Measurements from ENCODE around the gene HOXD13.

HOXD13 gene

DNA sequence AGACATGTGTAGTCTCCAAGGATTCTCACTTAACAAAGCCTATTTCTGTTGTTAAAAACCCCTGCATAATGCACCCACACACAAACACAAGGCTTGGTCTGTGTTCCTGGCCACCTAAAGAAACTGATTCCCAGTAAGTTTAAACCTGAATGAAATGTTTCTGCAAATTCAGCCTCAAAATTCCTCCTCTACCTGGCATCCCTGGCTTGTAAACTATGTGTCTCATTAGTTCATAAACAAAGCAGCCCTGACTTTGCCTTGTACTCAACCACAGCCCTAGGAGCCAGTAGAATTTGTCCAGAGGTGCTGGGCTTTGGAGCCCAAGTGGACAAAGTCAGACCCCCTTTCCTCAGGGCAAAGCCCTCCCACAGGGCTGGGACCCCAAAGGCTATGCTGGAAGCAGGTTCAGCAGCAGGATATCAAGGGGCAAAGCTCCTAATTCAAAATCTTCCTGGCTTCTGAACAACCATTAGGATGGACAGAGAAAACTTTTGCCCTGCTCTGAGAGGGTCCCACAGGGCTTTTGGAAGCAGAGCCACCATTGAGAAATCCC is 2.6 kb upstream of the HOXD13 start:
- ATAC-seq (ENCODE audit: insufficient read depth, low read depth): no peak
- Histone ChIP-seq H3K4me1 (ENCODE audit: insufficient read depth, low read length) (peaks cover 28% of the 10 kb centered on the region), H3K36me3 (ENCODE audit: insufficient read depth, low read length) (no peaks in the 10 kb centered on the region), H3K27ac (ENCODE audit: low read length) (no peak overlapping the region), H4K20me1 (ENCODE audit: insufficient read depth, low read length) (no peaks in the 10 kb centered on the region), H3K27me3 (ENCODE audit: insufficient read depth, low read length, poor library complexity) (no peaks in the 10 kb centered on the region), H3K9me3 (ENCODE audit: insufficient read depth, low read length, severe bottlenecking) (no peaks in the 10 kb centered on the region), H3K4me2 (ENCODE audit: insufficient read depth, low read length) (no peak overlapping the region), H2AFZ (ENCODE audit: low read depth, low read length) (no peak overlapping the region), H3K4me3 (ENCODE audit: low read depth in 1 of 2, low read length in 2 of 2) (no peak overlapping the region), H3K79me2 (ENCODE audit: insufficient read depth, low read length) (peaks cover 19% of the 10 kb centered on the region), H3K9ac (ENCODE audit: low read depth, low read length) (no peak overlapping the region)
- no peak for DNase-seq
- no peak for TF ChIP-seq EZH2 (IDR thresholded peaks at IDR 0.05; ENCODE audit: borderline replicate concordance, low read depth, low read length, severe bottlenecking)
- TF ChIP-seq, protein P1, sequence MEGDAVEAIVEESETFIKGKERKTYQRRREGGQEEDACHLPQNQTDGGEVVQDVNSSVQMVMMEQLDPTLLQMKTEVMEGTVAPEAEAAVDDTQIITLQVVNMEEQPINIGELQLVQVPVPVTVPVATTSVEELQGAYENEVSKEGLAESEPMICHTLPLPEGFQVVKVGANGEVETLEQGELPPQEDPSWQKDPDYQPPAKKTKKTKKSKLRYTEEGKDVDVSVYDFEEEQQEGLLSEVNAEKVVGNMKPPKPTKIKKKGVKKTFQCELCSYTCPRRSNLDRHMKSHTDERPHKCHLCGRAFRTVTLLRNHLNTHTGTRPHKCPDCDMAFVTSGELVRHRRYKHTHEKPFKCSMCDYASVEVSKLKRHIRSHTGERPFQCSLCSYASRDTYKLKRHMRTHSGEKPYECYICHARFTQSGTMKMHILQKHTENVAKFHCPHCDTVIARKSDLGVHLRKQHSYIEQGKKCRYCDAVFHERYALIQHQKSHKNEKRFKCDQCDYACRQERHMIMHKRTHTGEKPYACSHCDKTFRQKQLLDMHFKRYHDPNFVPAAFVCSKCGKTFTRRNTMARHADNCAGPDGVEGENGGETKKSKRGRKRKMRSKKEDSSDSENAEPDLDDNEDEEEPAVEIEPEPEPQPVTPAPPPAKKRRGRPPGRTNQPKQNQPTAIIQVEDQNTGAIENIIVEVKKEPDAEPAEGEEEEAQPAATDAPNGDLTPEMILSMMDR (IDR thresholded peaks at IDR 0.05; ENCODE audit: borderline replicate concordance, extremely low read depth, low read length, poor library complexity, severe bottlenecking): no peak

DNA sequence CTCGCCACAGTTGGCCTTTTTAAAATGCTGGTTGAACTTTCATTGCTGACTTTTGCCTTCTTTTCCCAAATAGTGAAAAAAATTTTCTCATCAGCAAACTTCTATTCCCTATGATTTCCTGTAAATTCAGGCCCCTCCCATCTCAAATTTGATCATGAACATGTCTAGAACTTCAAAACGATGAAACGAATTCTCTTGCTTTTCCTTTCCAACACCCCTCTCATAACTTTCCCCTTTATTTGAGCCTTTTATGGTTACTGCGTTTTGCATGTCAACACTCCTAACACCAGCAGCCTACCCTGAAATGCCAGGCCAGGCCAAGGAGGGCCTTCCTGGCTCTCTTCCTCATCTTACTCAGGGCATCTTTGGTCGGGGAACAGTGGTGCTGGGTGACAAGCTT is 1.7 kb upstream of the HOXD13 start:
- no peaks in the 10 kb centered on the region for H4K20me1 ChIP-seq (ENCODE audit: insufficient read depth, low read length)
- DNase-seq (no peak), ATAC-seq (ENCODE audit: insufficient read depth, low read depth) (no peak)
- H3K9ac ChIP-seq (ENCODE audit: low read depth, low read length): no peak overlapping the region
- no peaks in the 10 kb centered on the region for H3K27me3 ChIP-seq (ENCODE audit: insufficient read depth, low read length, poor library complexity)
- no peak overlapping the region for H2AFZ ChIP-seq (ENCODE audit: low read depth, low read length)
- H3K79me2 ChIP-seq (ENCODE audit: insufficient read depth, low read length): peaks cover 26% of the 10 kb centered on the region
- H3K4me1 ChIP-seq (ENCODE audit: insufficient read depth, low read length): peaks cover 37% of the 10 kb centered on the region
- H3K27ac ChIP-seq (ENCODE audit: low read length): no peak overlapping the region
- H3K4me3 ChIP-seq (ENCODE audit: low read depth in 1 of 2, low read length in 2 of 2): no peak overlapping the region
- no peak overlapping the region for H3K4me2 ChIP-seq (ENCODE audit: insufficient read depth, low read length)
- no peaks in the 10 kb centered on the region for H3K9me3 ChIP-seq (ENCODE audit: insufficient read depth, low read length, severe bottlenecking)
- no peaks in the 10 kb centered on the region for H3K36me3 ChIP-seq (ENCODE audit: insufficient read depth, low read length)
- TF ChIP-seq EZH2 (IDR thresholded peaks at IDR 0.05; ENCODE audit: borderline replicate concordance, low read depth, low read length, severe bottlenecking): no peak
- TF ChIP-seq, protein P1 (IDR thresholded peaks at IDR 0.05; ENCODE audit: borderline replicate concordance, extremely low read depth, low read length, poor library complexity, severe bottlenecking): no peak

DNA sequence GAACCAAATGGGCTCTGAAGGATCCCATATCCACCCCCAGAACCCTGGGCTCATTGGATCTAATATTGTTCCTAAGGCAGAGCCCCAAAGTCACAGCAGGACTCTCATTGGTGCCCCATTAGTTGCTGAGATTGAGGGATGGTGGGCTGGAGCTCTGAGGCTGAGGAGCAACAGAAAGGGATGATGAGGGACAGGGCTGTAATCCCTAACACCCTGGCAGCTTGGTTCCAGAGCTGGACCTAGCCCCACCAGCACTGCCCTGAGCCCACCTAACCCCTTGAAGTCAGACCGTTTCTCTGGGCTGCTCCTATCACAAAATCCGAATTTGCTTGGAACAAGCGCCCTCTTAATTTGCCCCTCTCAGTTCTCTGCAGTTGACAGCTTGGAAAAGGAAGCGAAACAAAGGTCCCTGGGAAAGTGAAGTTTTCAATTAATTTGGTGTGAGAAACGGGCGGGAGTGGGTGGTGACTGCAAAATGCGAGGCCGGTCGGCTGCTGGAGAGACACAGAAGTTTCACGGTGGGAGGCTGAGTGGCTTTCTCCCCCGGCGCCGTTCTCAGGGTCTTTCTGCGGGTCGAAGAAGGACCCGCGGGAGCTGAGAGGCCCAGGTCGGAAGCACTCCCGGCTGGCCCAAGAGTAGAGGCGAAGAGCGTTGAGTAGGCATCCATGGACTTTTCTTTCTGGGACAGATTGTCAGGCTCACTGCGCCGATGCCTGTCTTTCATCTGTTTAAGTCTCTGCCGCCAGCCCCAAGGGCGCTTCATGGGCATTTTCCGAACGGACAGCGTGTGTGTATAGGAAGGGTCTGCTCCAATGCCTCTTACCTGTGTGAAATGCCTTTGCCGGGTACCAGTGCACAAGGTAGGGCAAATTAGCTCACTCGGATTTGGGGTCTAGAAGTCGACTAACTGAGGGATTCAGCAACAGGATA is 927 bp upstream of the HOXD13 start:
- no peak overlapping the region for H3K4me3 ChIP-seq (ENCODE audit: low read depth in 1 of 2, low read length in 2 of 2)
- DNase-seq (no peak), ATAC-seq (ENCODE audit: insufficient read depth, low read depth) (no peak)
- H3K27me3 ChIP-seq (ENCODE audit: insufficient read depth, low read length, poor library complexity): no peaks in the 10 kb centered on the region
- H3K4me1 ChIP-seq (ENCODE audit: insufficient read depth, low read length): peaks cover 37% of the 10 kb centered on the region
- no peak overlapping the region for H2AFZ ChIP-seq (ENCODE audit: low read depth, low read length)
- no peak for TF ChIP-seq EZH2 (IDR thresholded peaks at IDR 0.05; ENCODE audit: borderline replicate concordance, low read depth, low read length, severe bottlenecking)
- TF ChIP-seq, protein P1 (IDR thresholded peaks at IDR 0.05; ENCODE audit: borderline replicate concordance, extremely low read depth, low read length, poor library complexity, severe bottlenecking): no peak
- peaks cover 26% of the 10 kb centered on the region for H3K79me2 ChIP-seq (ENCODE audit: insufficient read depth, low read length)
- no peak overlapping the region for H3K9ac ChIP-seq (ENCODE audit: low read depth, low read length)
- H4K20me1 ChIP-seq (ENCODE audit: insufficient read depth, low read length): no peaks in the 10 kb centered on the region
- no peaks in the 10 kb centered on the region for H3K36me3 ChIP-seq (ENCODE audit: insufficient read depth, low read length)
- no peak overlapping the region for H3K4me2 ChIP-seq (ENCODE audit: insufficient read depth, low read length)
- H3K9me3 ChIP-seq (ENCODE audit: insufficient read depth, low read length, severe bottlenecking): no peaks in the 10 kb centered on the region
- H3K27ac ChIP-seq (ENCODE audit: low read length): no peak overlapping the region

Measured in DND-41 (cell line).